Loucy (cell line): ENCODE data around the gene PXMP4.

ENCODE experiments used
- CTCF ChIP-seq: fragments of 200-600 bp; sonication (generic); conservative IDR thresholded peaks from 2 replicates; pipeline ENCODE4 v1.5.1; 2014; ENCODE audit warnings: mild to moderate bottlenecking, antibody characterized with exemption, low read length
- EZH2phosphoT487 ChIP-seq: fragments of 200-600 bp; IDR thresholded peaks from 2 replicates; pipeline ENCODE4 v1.6.1; 2018; ENCODE audit warnings: antibody characterized with exemption, mild to moderate bottlenecking, moderate library complexity, borderline replicate concordance

GRCh38 chr20:33689973-33690372 is 30.1 kb downstream of the PXMP4 start:
- TF ChIP-seq CTCF (no peak), EZH2phosphoT487 (no peak)
